ENCODE data around the gene NFKBIZ. TPM values are rescaled to one million over a fixed set of nuclear protein-coding genes. Genes with fewer than 3 reads are reported as not detected.

NFKBIZ gene
- total and polyA plus RNA-seq, 2 donors (not counting 3 experiments of a cell fraction or from before 2014, with no cell fraction given): 17.5 to 28.9 TPM

DNA sequence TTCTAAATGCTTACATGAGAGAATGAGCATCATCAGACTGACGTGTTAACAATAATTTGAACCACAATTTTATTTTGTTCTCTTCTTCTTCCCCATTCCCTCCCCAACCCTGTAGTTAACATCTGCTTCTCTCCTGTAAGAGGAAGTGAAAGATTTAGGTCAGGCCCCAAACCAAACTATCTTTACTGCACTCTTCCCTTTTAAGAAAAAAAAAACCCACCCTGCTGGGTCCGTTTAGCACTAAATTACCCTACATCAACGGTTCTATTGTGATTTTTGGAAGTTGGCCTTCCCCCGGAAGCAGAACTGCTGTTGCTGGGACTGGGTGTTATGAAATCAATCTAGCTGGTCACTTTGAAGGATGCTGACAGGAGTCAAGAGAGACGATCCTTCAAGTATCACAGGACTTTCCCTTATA, 49.4 kb downstream of the NFKBIZ start:
- dilution Hi-C loops (cut with MboI; ENCODE audit: extremely low pct_ligation_motif_present, low sequenced_read_pairs) (no loop called here), intact Hi-C loops (cut with micrococcal nuclease) (no loop called here)
- no peak for TF ChIP-seq POLR2A (IDR thresholded peaks at IDR 0.05; ENCODE audit: low read depth, low read length)
- no peak overlapping the region for H2AFZ ChIP-seq (ENCODE audit: low read depth, low read length)
- no peaks in the 10 kb centered on the region for H4K20me1 ChIP-seq (replicated peaks; ENCODE audit: control insufficient read depth, extremely low read depth, insufficient read depth, low read length)
- no peak overlapping the region for H3K9ac ChIP-seq (replicated peaks; ENCODE audit: extremely low read depth, insufficient read depth, low read length)
- no peak overlapping the region for H3K4me3 ChIP-seq (replicated peaks in 1 of 3; ENCODE audit: insufficient read depth in 1 of 3, low read depth in 1 of 3, low read length in 3 of 3)
- H3K79me2 ChIP-seq (ENCODE audit: control insufficient read depth, insufficient read depth, low read length): no peaks in the 10 kb centered on the region
- BruUV-seq (replicated peaks): no TSS peak
- DNase-seq (ENCODE audit: low read depth, low spot score) (no peak), FAIRE-seq (no peak)
- H3K9me3 ChIP-seq (replicated peaks; ENCODE audit: control insufficient read depth, insufficient read depth, low read length): no peaks in the 10 kb centered on the region
- no peak overlapping the region for H3K4me2 ChIP-seq (ENCODE audit: insufficient read depth, low read length)
- no peak overlapping the region for H3K27ac ChIP-seq (ENCODE audit: insufficient read depth, low read depth, low read length)
- ChIA-PET CTCF (no interaction called here), POLR2A (no interaction called here)
- no peaks in the 10 kb centered on the region for H3K27me3 ChIP-seq (ENCODE audit: control insufficient read depth in 2 of 2, insufficient read depth in 2 of 2, low read length in 2 of 2)
- peaks cover 4% of the 10 kb centered on the region for H3K4me1 ChIP-seq (ENCODE audit: control insufficient read depth, extremely low read depth, insufficient read depth, low read length)
- H3K36me3 ChIP-seq (ENCODE audit: control insufficient read depth in 2 of 2, extremely low read depth in 1 of 2, insufficient read depth in 2 of 2, low read length in 2 of 2): no peaks in the 10 kb centered on the region
- no peaks in the 10 kb centered on the region for H3K9me1 ChIP-seq (replicated peaks; ENCODE audit: control insufficient read depth, extremely low read depth, insufficient read depth, low read length)

DNA sequence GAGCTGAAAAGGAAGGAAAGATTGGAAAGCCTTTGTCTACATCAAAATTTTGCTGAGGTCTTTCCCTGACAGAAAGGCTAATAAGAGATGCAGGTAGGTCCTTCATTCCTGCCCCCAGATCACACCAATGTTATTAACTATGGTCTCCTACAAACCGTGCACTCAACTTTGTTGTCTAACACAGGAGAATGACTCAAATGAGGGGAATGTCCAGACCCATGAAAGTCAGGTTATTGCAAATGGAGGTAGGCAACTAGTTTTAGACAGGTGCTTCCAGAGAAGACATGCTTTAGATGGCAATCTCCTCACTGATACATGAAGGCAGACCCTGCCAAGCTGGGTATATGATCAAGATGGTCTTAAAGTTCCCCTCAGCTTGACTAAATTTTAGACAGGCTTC, 51.0 kb downstream of the NFKBIZ start:
- dilution Hi-C loops (cut with MboI; ENCODE audit: extremely low pct_ligation_motif_present, low sequenced_read_pairs): no loop called here

More for the DNA sequence above, 51.0 kb downstream of the NFKBIZ start:
- no peak overlapping the region for H3K9ac ChIP-seq (replicated peaks; ENCODE audit: extremely low read depth, insufficient read depth, low read length)
- BruUV-seq (replicated peaks): no TSS peak
- H3K9me1 ChIP-seq (replicated peaks; ENCODE audit: control insufficient read depth, extremely low read depth, insufficient read depth, low read length): no peaks in the 10 kb centered on the region
- no peaks in the 10 kb centered on the region for H3K27me3 ChIP-seq (ENCODE audit: control insufficient read depth in 2 of 2, insufficient read depth in 2 of 2, low read length in 2 of 2)
- H2AFZ ChIP-seq (ENCODE audit: low read depth, low read length): no peak overlapping the region
- no peaks in the 10 kb centered on the region for H3K9me3 ChIP-seq (replicated peaks; ENCODE audit: control insufficient read depth, insufficient read depth, low read length)
- DNase-seq (ENCODE audit: low read depth, low spot score) (no peak), FAIRE-seq (no peak)
- ChIA-PET POLR2A (no interaction called here), CTCF (interaction anchor here (1.0 to 2.0 kb wide), 3 partner anchors 10 to 325 kb away, joined by 4 to 13 read pairs (median 4); no protein-coding TSS in a partner anchor)
- no peaks in the 10 kb centered on the region for H3K79me2 ChIP-seq (ENCODE audit: control insufficient read depth, insufficient read depth, low read length)
- no peak overlapping the region for H3K27ac ChIP-seq (ENCODE audit: insufficient read depth, low read depth, low read length)
- H3K4me2 ChIP-seq (ENCODE audit: insufficient read depth, low read length): no peak overlapping the region
- intact Hi-C loops (cut with micrococcal nuclease): no loop called here
- no peaks in the 10 kb centered on the region for H3K36me3 ChIP-seq (ENCODE audit: control insufficient read depth in 2 of 2, extremely low read depth in 1 of 2, insufficient read depth in 2 of 2, low read length in 2 of 2)
- peaks cover 4% of the 10 kb centered on the region for H3K4me1 ChIP-seq (ENCODE audit: control insufficient read depth, extremely low read depth, insufficient read depth, low read length)
- H3K4me3 ChIP-seq (replicated peaks in 1 of 3; ENCODE audit: insufficient read depth in 1 of 3, low read depth in 1 of 3, low read length in 3 of 3): no peak overlapping the region
- no peaks in the 10 kb centered on the region for H4K20me1 ChIP-seq (replicated peaks; ENCODE audit: control insufficient read depth, extremely low read depth, insufficient read depth, low read length)
- TF ChIP-seq JUN (IDR thresholded peaks at IDR 0.05; ENCODE audit: borderline replicate concordance, insufficient read depth, insufficient read length, low read depth): no peak
- TF ChIP-seq, protein P1, sequence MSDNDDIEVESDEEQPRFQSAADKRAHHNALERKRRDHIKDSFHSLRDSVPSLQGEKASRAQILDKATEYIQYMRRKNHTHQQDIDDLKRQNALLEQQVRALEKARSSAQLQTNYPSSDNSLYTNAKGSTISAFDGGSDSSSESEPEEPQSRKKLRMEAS (IDR thresholded peaks at IDR 0.05; ENCODE audit: insufficient read depth, insufficient read length): no peak
- TF ChIP-seq MYC (IDR thresholded peaks at IDR 0.05; ENCODE audit: low read depth, low read length): no peak
- TF ChIP-seq POLR2AphosphoS5 (IDR thresholded peaks at IDR 0.05; ENCODE audit: insufficient read depth, low read depth, low read length): no peak
- no peak for TF ChIP-seq GATA2 (IDR thresholded peaks at IDR 0.05; ENCODE audit: insufficient read depth, insufficient read length, low read depth, low read length)
- no peak for TF ChIP-seq FOS (IDR thresholded peaks at IDR 0.05; ENCODE audit: borderline replicate concordance, insufficient read depth, low read length)
- TF ChIP-seq EZH2 (IDR thresholded peaks at IDR 0.05; ENCODE audit: borderline replicate concordance, low read depth, low read length, severe bottlenecking): no peak
- TF ChIP-seq, protein P2, sequence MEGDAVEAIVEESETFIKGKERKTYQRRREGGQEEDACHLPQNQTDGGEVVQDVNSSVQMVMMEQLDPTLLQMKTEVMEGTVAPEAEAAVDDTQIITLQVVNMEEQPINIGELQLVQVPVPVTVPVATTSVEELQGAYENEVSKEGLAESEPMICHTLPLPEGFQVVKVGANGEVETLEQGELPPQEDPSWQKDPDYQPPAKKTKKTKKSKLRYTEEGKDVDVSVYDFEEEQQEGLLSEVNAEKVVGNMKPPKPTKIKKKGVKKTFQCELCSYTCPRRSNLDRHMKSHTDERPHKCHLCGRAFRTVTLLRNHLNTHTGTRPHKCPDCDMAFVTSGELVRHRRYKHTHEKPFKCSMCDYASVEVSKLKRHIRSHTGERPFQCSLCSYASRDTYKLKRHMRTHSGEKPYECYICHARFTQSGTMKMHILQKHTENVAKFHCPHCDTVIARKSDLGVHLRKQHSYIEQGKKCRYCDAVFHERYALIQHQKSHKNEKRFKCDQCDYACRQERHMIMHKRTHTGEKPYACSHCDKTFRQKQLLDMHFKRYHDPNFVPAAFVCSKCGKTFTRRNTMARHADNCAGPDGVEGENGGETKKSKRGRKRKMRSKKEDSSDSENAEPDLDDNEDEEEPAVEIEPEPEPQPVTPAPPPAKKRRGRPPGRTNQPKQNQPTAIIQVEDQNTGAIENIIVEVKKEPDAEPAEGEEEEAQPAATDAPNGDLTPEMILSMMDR (IDR thresholded peaks at IDR 0.05; ENCODE audit: extremely low read depth in 1 of 2, insufficient read depth in 1 of 2, low read depth in 1 of 2, low read length in 2 of 2): no peak
- no peak for TF ChIP-seq POLR2A (IDR thresholded peaks at IDR 0.05; ENCODE audit: low read depth, low read length)
